GM21360 (cell line): ENCODE data around the gene CCBE1.
A peak's percentile ranks its signal among the peaks of the same experiment; 100 is the strongest.

Experiments
- ATAC-seq: cut with Tn5 transposase; IDR thresholded peaks from one replicate; pipeline ENCODE4 v1.9.1; 2021; ENCODE audit warnings: mild to moderate bottlenecking, moderate library complexity; ENCODE audit not compliant: unreplicated experiment

The CCBE1 gene

GRCh38 chr18:59509481-59510442 lies 187.5 kb downstream of the CCBE1 start:
- ATAC-seq, result no peak

GRCh38 chr18:59505356-59505755 lies 191.9 kb downstream of the CCBE1 start:
- ATAC-seq, result no peak

- ATAC-seq, result no peak
Measured at GRCh38 chr18:59502274-59503175, 194.7 kb downstream of the CCBE1 start.

- ATAC-seq, result no peak
Measured at GRCh38 chr18:59501920-59502273, 195.3 kb downstream of the CCBE1 start.

GRCh38 chr18:59500765-59501164 lies 196.5 kb downstream of the CCBE1 start:
- ATAC-seq, result no peak

GRCh38 chr18:59498506-59499086 lies 198.6 kb downstream of the CCBE1 start:
- ATAC-seq, result no peak

- ATAC-seq, result no peak
Measured at GRCh38 chr18:59492756-59493421, 204.3 kb downstream of the CCBE1 start.

GRCh38 chr18:59488899-59489298 lies 208.3 kb downstream of the CCBE1 start:
- peak; percentile 80 for ATAC-seq

- no peak for ATAC-seq
Measured at GRCh38 chr18:59485382-59485781, 211.8 kb downstream of the CCBE1 start.

- no peak for ATAC-seq
Measured at GRCh38 chr18:59484561-59485328, 212.5 kb downstream of the CCBE1 start.

- ATAC-seq, result no peak
Measured at GRCh38 chr18:59484131-59484530, 213.1 kb downstream of the CCBE1 start.

GRCh38 chr18:59481436-59481835 lies 215.8 kb downstream of the CCBE1 start:
- no peak for ATAC-seq

GRCh38 chr18:59479776-59480175 lies 217.4 kb downstream of the CCBE1 start:
- ATAC-seq, result no peak

GRCh38 chr18:59478591-59478990 lies 218.6 kb downstream of the CCBE1 start:
- no peak for ATAC-seq

GRCh38 chr18:59477849-59478248 lies 219.4 kb downstream of the CCBE1 start:
- no peak for ATAC-seq

- no peak for ATAC-seq
Measured at GRCh38 chr18:59470561-59471121, 226.6 kb downstream of the CCBE1 start.

- no peak for ATAC-seq
Measured at GRCh38 chr18:59469463-59470180, 227.6 kb downstream of the CCBE1 start.

GRCh38 chr18:59468821-59469220 lies 228.4 kb downstream of the CCBE1 start:
- no peak for ATAC-seq

- no peak for ATAC-seq
Measured at GRCh38 chr18:59467497-59467896, 229.7 kb downstream of the CCBE1 start.
